ENCODE measurements around the gene OR11L1.

Gene OR11L1

GRCh38 chr1:247841796-247842195 is at the start of gene OR11L1:
TSS of gene OR11L1 (minus strand) at chr1:247841896. CDS start at chr1:247841896, 0 bp downstream.
- Histone ChIP-seq H3K9me3 (ENCODE audit: control insufficient read depth, insufficient read depth, low read length) (no peaks in the 10 kb centered on the region), H3K36me3 (ENCODE audit: insufficient read depth, low read length) (no peaks in the 10 kb centered on the region), H3K4me1 (ENCODE audit: insufficient read depth, low read length) (peaks cover 9% of the 10 kb centered on the region; the same call in 1 of the 2 replicates), H3K9ac (ENCODE audit: low read depth, low read length) (no peak within 1 kb of the TSS)

GRCh38 chr1:247884797-247885413 is 43.2 kb upstream of the OR11L1 start:
- no peaks in the 10 kb centered on the region for H3K4me1 ChIP-seq (ENCODE audit: insufficient read depth, low read length)
- H3K9ac ChIP-seq (ENCODE audit: low read depth, low read length) = no peak overlapping the region
- H3K9me3 ChIP-seq (ENCODE audit: control insufficient read depth, insufficient read depth, low read length) = no peaks in the 10 kb centered on the region
- no peaks in the 10 kb centered on the region for H3K36me3 ChIP-seq (ENCODE audit: insufficient read depth, low read length)

- Histone ChIP-seq H3K36me3 (ENCODE audit: insufficient read depth, low read length) (no peaks in the 10 kb centered on the region), H3K4me1 (ENCODE audit: insufficient read depth, low read length) (no peaks in the 10 kb centered on the region), H3K9me3 (ENCODE audit: control insufficient read depth, insufficient read depth, low read length) (no peaks in the 10 kb centered on the region), H3K9ac (ENCODE audit: low read depth, low read length) (no peak overlapping the region)
Observed at GRCh38 chr1:247883346-247883745, 41.6 kb upstream of the OR11L1 start.

GRCh38 chr1:247865416-247865815 is 23.7 kb upstream of the OR11L1 start:
- Histone ChIP-seq H3K9me3 (ENCODE audit: control insufficient read depth, insufficient read depth, low read length) (no peaks in the 10 kb centered on the region), H3K36me3 (ENCODE audit: insufficient read depth, low read length) (no peaks in the 10 kb centered on the region), H3K4me1 (ENCODE audit: insufficient read depth, low read length) (no peaks in the 10 kb centered on the region), H3K9ac (ENCODE audit: low read depth, low read length) (no peak overlapping the region)

- no peaks in the 10 kb centered on the region for H3K4me1 ChIP-seq (ENCODE audit: insufficient read depth, low read length)
- H3K9me3 ChIP-seq (ENCODE audit: control insufficient read depth, insufficient read depth, low read length) = no peaks in the 10 kb centered on the region
- no peaks in the 10 kb centered on the region for H3K36me3 ChIP-seq (ENCODE audit: insufficient read depth, low read length)
Observed at GRCh38 chr1:247864644-247865043, 22.9 kb upstream of the OR11L1 start.

GRCh38 chr1:247862756-247863155 is 21.1 kb upstream of the OR11L1 start:
- Histone ChIP-seq H3K4me1 (ENCODE audit: insufficient read depth, low read length) (no peaks in the 10 kb centered on the region), H3K9me3 (ENCODE audit: control insufficient read depth, insufficient read depth, low read length) (no peaks in the 10 kb centered on the region), H3K36me3 (ENCODE audit: insufficient read depth, low read length) (no peaks in the 10 kb centered on the region), H3K9ac (ENCODE audit: low read depth, low read length) (no peak overlapping the region)

More at GRCh38 chr1:247864644-247865043, 22.9 kb upstream of the OR11L1 start:
- H3K9ac ChIP-seq (ENCODE audit: low read depth, low read length) = no peak overlapping the region

GRCh38 chr1:247857985-247858619 is 16.4 kb upstream of the OR11L1 start:
- no peaks in the 10 kb centered on the region for H3K9me3 ChIP-seq (ENCODE audit: control insufficient read depth, insufficient read depth, low read length)
- no peaks in the 10 kb centered on the region for H3K36me3 ChIP-seq (ENCODE audit: insufficient read depth, low read length)
- H3K4me1 ChIP-seq (ENCODE audit: insufficient read depth, low read length) = peaks cover 2% of the 10 kb centered on the region; the same call in 1 of the 2 replicates
- H3K9ac ChIP-seq (ENCODE audit: low read depth, low read length) = peak overlapping the region; percentile 86

GRCh38 chr1:247857069-247857984 is 15.6 kb upstream of the OR11L1 start, which contains the start of gene TRIM58:
TSS of gene TRIM58 (plus strand) at chr1:247857187. CDS start at chr1:247857247, 60 bp downstream.
- Histone ChIP-seq H3K4me1 (ENCODE audit: insufficient read depth, low read length) (peaks cover 2% of the 10 kb centered on the region; the same call in 1 of the 2 replicates), H3K36me3 (ENCODE audit: insufficient read depth, low read length) (no peaks in the 10 kb centered on the region), H3K9me3 (ENCODE audit: control insufficient read depth, insufficient read depth, low read length) (no peaks in the 10 kb centered on the region), H3K9ac (ENCODE audit: low read depth, low read length) (peak within 1 kb of the TSS; percentile 86)

- H3K36me3 ChIP-seq (ENCODE audit: insufficient read depth, low read length) = no peaks in the 10 kb centered on the region
- H3K9me3 ChIP-seq (ENCODE audit: control insufficient read depth, insufficient read depth, low read length) = no peaks in the 10 kb centered on the region
- no peak overlapping the region for H3K9ac ChIP-seq (ENCODE audit: low read depth, low read length)
- H3K4me1 ChIP-seq (ENCODE audit: insufficient read depth, low read length) = peaks cover 2% of the 10 kb centered on the region; the same call in 1 of the 2 replicates
Observed at GRCh38 chr1:247855911-247856310, 14.2 kb upstream of the OR11L1 start.

GRCh38 chr1:247854899-247855545 is 13.3 kb upstream of the OR11L1 start:
- Histone ChIP-seq H3K9ac (ENCODE audit: low read depth, low read length) (no peak overlapping the region), H3K9me3 (ENCODE audit: control insufficient read depth, insufficient read depth, low read length) (no peaks in the 10 kb centered on the region), H3K36me3 (ENCODE audit: insufficient read depth, low read length) (no peaks in the 10 kb centered on the region), H3K4me1 (ENCODE audit: insufficient read depth, low read length) (peaks cover 2% of the 10 kb centered on the region; the same call in 1 of the 2 replicates)

- H3K4me1 ChIP-seq (ENCODE audit: insufficient read depth, low read length) = 0 out of 2 replicates have a peak, but pooled peaks cover 2% of the 10 kb centered on the region
Observed at GRCh38 chr1:247849616-247850015, 7.9 kb upstream of the OR11L1 start.

GRCh38 chr1:247848346-247848745 is 6.7 kb upstream of the OR11L1 start:
- Histone ChIP-seq H3K4me1 (ENCODE audit: insufficient read depth, low read length) (peaks cover 9% of the 10 kb centered on the region; the same call in 1 of the 2 replicates), H3K36me3 (ENCODE audit: insufficient read depth, low read length) (no peaks in the 10 kb centered on the region), H3K9ac (ENCODE audit: low read depth, low read length) (no peak overlapping the region), H3K9me3 (ENCODE audit: control insufficient read depth, insufficient read depth, low read length) (no peaks in the 10 kb centered on the region)

More at GRCh38 chr1:247849616-247850015, 7.9 kb upstream of the OR11L1 start:
- no peak overlapping the region for H3K9ac ChIP-seq (ENCODE audit: low read depth, low read length)
- no peaks in the 10 kb centered on the region for H3K36me3 ChIP-seq (ENCODE audit: insufficient read depth, low read length)
- H3K9me3 ChIP-seq (ENCODE audit: control insufficient read depth, insufficient read depth, low read length) = no peaks in the 10 kb centered on the region

- peaks cover 9% of the 10 kb centered on the region; the same call in 1 of the 2 replicates for H3K4me1 ChIP-seq (ENCODE audit: insufficient read depth, low read length)
- no peaks in the 10 kb centered on the region for H3K9me3 ChIP-seq (ENCODE audit: control insufficient read depth, insufficient read depth, low read length)
- H3K9ac ChIP-seq (ENCODE audit: low read depth, low read length) = no peak overlapping the region
- no peaks in the 10 kb centered on the region for H3K36me3 ChIP-seq (ENCODE audit: insufficient read depth, low read length)
Observed at GRCh38 chr1:247845693-247846017, 4.0 kb upstream of the OR11L1 start.
